AG09309 (cell line): ENCODE data around the gene SLC39A9.

Source experiments
- DNase-seq: peaks from one replicate; pipeline ENCODE4 v3.0.0-alpha.2; 2010; ENCODE audit warnings: low read depth
- H3K4me3 ChIP-seq: 2 replicates; pipeline ENCODE4 v1.5.1; 2011; ENCODE audit warnings: mild to moderate bottlenecking, low read depth, low read length, moderate library complexity; ENCODE audit not compliant: control insufficient read depth
- TF ChIP-seq, protein P1 (sequence below): IDR thresholded peaks from 2 replicates; pipeline ENCODE4 v1.5.1; 2011; ENCODE audit warnings: mild to moderate bottlenecking, low read depth, low read length, inconsistent platforms; ENCODE audit not compliant: insufficient read depth, control insufficient read depth; ENCODE audit errors: missing control alignments

SLC39A9 gene

GRCh38 chr14:69501423-69501838 lies 102.9 kb downstream of the SLC39A9 start:
- TF ChIP-seq, protein P1, sequence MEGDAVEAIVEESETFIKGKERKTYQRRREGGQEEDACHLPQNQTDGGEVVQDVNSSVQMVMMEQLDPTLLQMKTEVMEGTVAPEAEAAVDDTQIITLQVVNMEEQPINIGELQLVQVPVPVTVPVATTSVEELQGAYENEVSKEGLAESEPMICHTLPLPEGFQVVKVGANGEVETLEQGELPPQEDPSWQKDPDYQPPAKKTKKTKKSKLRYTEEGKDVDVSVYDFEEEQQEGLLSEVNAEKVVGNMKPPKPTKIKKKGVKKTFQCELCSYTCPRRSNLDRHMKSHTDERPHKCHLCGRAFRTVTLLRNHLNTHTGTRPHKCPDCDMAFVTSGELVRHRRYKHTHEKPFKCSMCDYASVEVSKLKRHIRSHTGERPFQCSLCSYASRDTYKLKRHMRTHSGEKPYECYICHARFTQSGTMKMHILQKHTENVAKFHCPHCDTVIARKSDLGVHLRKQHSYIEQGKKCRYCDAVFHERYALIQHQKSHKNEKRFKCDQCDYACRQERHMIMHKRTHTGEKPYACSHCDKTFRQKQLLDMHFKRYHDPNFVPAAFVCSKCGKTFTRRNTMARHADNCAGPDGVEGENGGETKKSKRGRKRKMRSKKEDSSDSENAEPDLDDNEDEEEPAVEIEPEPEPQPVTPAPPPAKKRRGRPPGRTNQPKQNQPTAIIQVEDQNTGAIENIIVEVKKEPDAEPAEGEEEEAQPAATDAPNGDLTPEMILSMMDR: no peak
- H3K4me3 ChIP-seq: no peak overlapping the region
- no peak for DNase-seq

- no peak for DNase-seq
- TF ChIP-seq, protein P1: no peak
- H3K4me3 ChIP-seq: no peak overlapping the region
Measured at GRCh38 chr14:69504775-69505174, 106.3 kb downstream of the SLC39A9 start.

GRCh38 chr14:69505338-69506240 lies 107.1 kb downstream of the SLC39A9 start:
- no peak for DNase-seq
- TF ChIP-seq, protein P1: no peak
- H3K4me3 ChIP-seq: no peak overlapping the region

DNA sequence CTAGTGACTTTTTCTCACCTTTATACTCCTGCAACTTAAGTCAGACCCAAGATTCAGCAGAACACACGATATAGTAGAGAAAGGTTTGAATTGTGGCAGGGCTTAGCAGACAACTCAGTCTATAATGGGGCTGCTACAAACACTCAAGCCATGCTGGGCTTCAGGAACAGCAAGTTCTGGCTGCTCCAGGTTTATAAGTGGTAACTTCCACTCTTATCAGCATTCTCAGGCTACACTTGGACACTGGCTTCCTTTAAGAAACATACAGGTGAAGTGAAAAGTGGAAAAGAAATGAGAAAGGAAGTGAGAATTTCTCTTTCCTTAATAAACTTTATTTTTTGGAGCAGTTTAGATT lies 107.7 kb downstream of the SLC39A9 start:
- DNase-seq: no peak
- no peak overlapping the region for H3K4me3 ChIP-seq
- TF ChIP-seq, protein P1: no peak
